ENCODE data around the gene SPIRE2.
"Not testable (repeated sequence)": the region's sequence is repeated elsewhere in the genome, so short reads cannot be mapped to it uniquely, and the experiment has no call there.

The SPIRE2 gene, protein sequence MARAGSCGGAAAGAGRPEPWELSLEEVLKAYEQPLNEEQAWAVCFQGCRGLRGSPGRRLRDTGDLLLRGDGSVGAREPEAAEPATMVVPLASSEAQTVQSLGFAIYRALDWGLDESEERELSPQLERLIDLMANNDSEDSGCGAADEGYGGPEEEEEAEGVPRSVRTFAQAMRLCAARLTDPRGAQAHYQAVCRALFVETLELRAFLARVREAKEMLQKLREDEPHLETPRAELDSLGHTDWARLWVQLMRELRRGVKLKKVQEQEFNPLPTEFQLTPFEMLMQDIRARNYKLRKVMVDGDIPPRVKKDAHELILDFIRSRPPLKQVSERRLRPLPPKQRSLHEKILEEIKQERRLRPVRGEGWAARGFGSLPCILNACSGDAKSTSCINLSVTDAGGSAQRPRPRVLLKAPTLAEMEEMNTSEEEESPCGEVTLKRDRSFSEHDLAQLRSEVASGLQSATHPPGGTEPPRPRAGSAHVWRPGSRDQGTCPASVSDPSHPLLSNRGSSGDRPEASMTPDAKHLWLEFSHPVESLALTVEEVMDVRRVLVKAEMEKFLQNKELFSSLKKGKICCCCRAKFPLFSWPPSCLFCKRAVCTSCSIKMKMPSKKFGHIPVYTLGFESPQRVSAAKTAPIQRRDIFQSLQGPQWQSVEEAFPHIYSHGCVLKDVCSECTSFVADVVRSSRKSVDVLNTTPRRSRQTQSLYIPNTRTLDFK

DNA sequence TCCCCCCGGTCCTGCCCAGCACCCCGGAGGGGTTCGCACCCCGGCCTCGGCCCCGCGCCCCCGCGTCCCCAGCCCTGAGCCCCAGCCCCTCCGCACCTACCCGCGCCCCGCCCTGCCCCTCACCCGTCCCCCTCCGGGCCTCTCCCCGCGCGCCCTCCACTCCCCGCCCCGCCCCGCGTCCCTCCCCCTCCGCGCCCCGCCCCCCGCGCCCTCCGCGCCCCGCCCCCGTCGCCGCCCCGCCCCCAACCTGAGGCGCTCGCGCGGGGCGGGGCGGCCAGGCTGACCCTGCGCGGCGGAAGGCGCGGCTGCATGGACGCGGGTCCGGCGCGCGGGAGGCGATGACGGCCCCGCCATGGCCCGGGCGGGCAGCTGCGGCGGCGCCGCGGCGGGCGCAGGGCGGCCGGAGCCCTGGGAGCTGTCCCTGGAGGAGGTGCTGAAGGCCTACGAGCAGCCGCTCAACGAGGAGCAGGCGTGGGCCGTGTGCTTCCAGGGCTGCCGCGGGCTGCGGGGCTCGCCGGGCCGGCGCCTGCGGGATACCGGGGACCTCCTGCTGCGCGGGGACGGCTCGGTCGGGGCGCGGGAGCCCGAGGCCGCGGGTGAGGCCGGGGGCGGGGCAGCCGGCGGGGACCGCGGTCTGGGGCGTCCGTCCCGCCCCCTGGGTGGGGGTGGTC lies at the start of gene SPIRE2:
Gene SPIRE2, plus strand, starts transcription at position 277 of the 671 bp plus-strand sequence. Its CDS starts 76 bp downstream, at position 353.
- peak; percentile 32 for DNase-seq

DNA sequence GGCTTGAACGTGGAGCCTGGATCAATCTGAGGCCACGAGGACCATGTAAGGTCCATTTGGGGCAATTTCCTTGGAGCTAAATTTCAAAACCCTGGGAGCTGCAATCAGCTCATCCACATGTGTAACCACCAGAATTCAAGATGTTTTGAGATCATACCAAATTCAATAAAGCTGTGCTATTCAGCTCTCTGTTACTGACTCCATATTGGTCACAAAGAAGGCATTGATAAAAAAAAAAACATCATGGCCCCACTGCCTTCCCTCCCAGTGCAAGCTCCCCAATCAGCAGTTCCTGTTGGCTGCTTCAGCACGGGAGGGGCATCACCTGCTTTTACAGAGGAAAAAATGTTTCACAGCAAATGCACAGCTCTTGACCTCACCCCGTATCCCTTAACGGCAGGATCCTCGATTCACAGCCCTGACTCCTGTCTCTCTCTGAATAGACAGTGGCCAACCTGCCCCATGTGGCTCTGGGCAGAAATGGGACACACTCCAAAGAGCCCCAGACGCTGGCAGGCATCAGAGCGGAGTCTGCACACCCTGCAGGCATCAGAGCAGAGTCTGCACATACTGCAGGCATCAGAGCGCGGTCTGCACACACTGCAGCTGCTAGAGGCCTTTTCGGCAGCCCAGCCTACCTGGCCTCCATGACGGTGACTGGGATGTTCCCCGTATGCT lies 48.9 kb upstream of the SPIRE2 start:
- DNase-seq, result no peak

DNA sequence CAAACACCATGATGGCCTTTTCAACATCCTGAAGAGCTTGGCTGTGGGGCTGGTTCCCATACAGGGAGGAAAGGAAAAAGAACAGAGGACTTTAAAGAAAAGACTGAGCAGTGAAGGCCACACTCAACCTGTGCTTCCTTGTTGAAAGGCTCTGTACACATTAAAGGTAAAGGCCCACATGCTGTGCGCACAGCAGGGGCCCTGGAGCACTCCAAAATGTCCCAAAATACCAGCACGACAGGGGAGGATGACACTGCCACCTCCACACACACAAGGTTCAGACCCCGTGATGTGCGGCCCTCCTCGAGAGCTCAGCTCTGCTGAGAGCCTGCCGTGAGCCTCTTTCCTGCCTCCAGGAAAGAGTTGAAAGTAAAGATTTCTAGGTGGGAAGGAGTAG lies 48.4 kb upstream of the SPIRE2 start:
- no peak for DNase-seq

DNA sequence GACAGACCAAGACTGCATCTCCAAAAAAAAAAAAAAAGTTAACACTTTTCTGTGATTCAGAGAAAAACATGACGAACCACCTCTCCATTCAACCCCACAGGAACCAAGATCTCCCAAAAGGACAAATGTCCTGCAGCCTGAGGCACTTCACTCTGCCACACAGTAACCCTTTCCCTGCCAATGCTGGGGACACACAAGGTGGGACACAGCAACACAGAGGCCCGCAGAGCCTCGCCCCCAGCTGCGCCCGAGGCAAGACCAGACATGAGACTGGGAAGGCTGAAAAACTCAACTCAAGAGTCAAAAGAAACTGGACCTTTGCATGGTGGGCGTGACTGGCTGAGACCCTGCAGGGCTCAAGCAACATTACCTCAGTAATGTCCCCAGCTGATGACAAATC lies 45.8 kb upstream of the SPIRE2 start:
- no peak for DNase-seq

DNA sequence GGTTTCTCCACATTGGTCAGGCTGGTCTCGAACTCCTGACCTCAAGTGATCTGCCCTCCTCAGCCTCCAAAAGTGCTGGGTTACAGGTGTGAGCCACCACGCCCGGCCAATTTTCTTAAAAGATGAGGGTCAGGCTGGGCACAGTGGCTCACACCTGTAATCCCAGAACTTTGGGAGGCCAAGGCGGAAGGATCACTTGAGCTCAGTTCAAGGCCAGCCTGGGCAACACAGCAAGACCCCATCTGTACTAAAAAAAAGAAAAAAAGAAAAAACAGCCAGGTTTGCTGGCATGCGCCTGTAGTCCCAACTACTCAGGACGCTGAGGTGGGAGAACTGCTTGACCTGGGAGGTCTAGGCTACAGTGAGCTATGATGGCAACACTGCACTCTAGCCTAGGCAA lies 44.3 kb upstream of the SPIRE2 start:
- DNase-seq, result not testable (repeated sequence)

DNA sequence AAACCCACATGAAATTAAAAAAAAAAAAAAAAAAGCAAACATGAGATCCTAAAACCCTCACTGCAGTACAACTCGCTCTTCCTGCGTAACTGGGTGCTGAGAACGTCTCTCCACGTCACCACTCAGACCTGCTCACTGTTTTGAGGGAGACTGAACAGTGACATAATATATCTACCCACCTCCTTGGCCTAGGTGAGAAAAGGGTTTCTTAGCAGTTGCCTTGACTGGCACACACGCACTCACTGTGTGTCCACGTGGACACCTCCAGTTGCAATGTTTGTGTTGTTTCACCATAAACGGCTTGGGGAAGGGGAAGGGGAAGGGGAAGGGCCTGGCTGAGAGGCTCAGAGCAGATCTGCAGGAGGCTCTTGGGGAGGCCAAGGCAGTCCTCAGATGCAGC lies 43.9 kb upstream of the SPIRE2 start:
- DNase-seq, result no peak

DNA sequence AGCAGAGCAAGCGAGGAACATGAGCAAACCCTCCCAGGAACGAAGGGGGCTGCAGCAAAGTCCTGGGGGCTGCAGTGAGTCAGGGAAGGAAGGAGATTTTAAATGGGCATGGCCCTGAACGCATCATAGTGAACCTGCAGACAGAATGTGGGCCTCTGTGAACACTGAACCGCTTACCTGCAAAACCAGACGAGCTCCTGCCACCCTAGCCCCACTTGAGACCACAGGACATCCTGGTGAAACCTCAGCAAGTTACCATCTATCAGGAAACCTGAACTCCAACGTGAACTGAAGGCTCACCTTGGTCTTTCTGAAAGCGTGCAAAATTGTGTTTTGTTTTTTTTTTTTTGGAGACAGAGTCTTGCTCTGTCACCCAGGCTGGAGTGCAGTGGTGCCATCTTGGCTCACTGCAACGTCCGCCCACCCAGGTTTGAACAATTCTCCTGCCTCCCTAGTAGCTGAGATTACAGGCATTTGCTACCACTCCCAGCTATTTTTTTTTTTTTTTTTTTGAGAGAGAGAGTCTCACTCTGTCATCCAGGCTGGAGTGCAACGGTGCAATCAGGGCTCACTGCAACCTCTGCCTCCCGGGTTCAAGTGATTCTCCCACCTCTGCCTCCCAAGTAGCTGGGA lies 42.6 kb upstream of the SPIRE2 start:
- no peak for DNase-seq

DNA sequence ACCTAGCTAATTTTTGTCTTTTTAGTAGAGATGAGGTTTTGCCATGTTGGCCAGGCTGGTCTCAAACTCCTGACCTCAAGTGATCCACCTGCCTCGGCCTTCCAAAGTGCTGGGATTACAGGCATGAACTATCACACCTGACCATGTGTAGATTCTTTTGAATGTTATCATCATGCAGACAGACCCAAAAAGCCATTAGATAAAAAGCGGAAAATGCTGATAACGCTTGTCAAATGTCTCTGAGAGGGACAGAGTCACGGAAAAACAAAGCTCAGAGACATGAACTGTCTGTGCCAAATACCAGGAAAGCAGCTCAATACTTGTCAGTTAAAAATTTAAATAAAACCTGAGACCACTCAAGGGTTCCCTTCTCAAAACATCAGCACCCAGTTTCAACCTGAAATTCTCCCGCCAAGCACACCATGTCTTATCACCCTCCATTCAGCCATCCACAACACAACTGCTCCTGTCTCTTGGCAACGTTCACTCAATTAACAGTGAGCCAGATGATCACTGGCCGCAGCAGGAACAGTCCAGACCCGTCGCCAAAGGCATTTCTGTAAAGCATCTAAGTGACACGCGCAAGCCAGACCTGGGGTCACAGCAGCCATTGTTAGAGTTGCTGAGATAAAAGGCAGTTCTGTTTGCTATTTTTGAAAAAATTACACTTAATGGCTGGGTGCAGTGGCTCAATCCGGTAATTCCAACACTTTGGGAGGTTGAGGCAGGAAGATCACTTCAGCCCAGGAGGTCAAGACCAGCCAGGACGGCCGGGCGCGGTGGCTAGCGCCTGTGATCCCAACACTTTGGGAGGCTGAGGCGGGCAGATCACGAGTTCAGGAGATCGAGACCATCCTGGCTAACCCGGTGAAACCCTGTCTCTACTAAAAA lies 41.6 kb upstream of the SPIRE2 start:
- DNase-seq, result no peak

DNA sequence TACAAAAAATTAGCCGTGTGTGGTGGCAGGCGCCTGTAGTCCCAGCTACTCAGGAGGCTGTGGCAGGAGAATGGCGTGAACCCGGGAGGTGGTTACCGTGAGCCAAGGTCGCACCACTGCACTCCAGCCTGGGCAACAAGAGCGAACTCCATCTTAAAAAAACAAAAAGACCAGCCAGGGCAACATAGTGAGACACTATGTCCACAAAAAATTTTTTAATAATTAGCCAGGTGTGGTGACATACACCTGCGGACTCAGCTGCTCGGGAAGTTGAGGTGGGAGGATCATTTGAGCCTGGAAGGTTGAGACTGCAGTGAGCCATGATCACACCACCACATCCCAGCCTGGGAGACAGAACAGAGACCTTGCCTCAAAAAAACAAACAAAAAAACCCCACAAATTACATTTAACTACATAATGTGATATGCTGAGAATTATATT lies 40.9 kb upstream of the SPIRE2 start:
- DNase-seq, result no peak

DNA sequence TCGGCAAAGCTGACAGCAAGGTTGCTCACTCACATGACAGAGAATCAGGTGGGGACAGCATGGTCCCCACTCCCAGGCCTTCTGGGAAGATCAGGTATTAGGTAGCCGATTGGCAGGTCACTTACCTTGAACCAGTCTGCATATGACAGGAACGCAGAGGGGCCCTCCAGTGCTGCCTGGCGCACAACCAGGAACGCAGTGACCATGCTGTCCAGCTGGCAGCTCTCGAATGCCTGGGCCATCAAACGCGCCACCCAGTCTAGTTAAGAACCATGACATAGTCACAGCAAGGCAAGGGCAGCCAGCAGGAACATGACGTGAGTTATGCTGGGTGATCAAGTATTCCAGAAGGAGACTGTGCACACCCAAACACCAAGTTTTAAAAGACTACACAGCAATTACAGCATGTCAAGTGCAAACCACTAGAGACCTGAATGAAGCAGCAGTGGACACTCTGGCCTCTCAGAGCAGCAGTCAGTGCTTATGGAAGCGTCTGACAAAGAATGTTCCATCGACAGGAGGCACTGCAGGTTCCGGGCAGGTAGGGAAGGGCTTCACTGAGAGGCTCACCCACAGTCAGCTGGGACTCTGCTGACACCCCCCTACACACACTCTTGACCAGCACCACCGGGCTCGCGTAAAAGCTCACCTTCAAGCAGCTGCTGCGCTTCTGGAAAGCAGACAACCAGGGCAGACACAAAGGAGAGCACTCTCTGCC lies 36.8 kb upstream of the SPIRE2 start:
- DNase-seq, result no peak

DNA sequence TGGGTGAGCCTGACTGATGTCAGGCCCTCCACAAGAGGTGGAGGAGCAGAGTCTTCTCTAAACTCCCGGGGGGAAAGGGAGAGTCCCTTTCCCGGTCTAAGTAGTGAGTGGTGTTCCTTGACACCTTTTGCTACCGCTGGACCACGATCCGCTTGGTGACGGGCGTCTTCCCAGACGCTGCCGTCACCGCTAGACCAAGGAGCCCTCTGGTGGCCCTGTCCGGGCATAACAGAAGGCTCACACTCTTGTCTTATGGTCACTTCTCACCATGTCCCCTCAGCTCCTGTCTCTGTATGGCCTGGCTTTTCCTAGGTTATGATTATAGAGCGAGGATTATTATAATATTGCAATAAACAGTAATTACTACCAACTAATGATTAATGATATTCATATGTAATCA lies 35.2 kb upstream of the SPIRE2 start:
- DNase-seq, result not testable (repeated sequence)

DNA sequence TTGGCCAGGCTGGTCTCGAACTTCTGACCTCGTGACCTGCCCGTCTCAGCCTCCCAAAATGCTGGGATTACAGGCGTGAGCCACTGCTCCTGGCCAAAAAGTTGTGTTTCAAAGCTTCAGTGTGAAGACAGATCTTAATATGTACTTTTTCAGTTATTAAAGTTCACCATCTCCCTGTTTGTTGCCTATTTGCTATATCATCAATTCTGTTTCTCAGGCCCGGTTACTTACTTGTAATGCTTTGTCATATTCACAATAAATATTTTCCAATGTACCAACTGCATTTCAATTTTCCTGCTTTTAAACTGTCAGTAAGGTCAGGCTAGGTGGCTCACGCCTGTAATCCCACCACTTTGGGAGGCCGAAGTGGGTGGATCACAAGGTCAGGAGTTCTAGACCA lies 34.3 kb upstream of the SPIRE2 start:
- no peak for DNase-seq

DNA sequence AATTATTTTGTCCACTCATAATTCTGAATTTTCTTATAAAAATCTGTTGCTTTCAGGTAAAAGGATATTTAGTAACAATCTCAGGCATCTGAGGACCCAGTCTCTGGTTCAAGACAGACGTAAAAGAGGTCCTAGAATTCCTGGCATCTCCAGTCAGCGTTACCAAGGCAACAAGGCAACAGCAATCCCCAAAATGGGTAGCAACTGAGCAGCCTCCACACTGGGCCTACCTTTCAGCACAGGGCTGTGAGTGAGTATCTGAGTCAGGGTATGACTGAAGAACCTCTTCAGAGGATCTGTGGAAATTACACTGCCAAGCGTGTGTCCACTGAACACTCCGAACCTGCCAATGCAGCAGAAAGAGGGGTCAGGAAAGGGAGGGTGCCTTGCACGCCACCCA lies 32.6 kb upstream of the SPIRE2 start:
- no peak for DNase-seq

DNA sequence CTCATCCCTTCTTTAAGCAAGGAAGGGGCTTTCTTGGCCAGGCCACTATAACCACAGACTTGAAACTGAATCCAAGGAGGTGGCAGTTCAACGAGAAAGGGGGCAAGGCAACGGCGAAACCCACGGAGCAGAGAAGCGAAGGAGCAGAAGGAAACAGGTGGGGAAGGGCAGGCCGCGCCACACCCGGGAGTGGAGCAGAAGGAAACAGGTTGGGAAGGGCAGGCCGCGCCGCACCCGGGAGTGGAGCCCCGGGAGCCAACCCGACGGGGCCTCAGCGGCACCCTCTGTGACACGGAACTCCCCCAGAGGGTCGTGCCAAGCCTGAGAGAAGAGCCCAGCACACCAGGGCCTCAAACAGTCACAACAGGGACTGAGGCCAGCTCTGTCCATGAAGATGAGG lies 32.2 kb upstream of the SPIRE2 start:
- DNase-seq, result no peak

DNA sequence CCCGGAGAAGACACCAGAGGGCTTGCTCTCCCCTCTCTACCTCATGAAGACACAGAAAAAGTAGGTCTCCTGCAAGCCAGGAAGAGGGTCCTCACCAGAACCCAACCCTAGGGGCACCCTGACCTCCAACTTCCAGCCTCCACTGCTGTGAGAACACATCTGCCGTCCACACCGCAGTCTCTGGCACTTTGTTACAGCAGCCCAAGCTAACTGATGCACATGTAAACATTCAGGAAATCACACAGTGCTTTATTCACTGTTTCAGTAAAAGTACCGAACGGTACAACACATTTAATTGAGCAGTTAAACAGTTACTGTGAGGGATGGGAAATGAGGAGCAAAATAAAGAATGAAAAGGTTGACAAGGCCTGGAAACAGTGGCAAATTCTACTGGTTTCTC lies 30.1 kb upstream of the SPIRE2 start:
- no peak for DNase-seq

DNA sequence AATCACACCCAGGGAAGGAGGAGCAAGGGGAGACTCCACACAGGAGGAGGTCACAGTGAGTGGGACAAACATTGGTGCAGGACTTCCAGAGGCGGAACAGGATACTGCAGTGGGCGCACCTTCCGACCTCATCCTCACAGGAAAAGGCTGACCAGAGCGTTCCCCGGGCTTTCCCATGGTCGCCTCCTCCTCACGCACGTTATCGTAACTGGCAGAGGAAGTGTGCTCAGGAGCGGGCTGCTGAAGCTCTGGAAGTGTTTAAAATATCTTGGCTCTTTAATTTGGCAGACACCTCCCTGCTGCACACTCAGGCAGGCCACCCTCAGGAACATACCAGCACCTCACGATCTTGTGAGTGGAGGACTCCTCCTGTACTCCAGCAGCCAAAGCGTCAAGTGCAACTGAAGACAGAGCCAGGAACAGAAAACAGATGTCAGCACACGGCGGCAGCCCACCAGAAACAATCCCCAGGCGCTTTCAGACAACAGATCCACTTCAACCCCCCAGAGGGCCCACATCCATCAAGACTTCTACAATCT lies 29.4 kb upstream of the SPIRE2 start:
- DNase-seq, result no peak

DNA sequence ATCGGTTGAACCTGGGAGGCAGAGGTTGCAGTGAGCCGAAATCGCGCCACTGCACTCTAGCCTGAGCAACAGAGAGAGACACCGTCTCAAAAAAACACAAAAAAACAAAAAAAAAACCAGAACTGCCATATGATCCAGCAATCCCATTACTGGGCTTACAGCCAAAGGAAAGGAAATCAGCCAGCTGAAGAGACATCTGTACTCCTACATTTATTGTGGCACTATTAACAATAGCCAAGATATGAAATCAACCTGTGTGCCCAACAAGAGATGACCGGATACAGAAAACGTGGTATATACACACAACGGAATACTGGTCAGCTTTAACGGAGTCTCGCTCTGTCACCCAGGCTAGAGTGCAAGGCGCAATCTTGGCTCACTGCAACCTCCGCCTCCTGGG lies 26.5 kb upstream of the SPIRE2 start:
- no peak for DNase-seq

DNA sequence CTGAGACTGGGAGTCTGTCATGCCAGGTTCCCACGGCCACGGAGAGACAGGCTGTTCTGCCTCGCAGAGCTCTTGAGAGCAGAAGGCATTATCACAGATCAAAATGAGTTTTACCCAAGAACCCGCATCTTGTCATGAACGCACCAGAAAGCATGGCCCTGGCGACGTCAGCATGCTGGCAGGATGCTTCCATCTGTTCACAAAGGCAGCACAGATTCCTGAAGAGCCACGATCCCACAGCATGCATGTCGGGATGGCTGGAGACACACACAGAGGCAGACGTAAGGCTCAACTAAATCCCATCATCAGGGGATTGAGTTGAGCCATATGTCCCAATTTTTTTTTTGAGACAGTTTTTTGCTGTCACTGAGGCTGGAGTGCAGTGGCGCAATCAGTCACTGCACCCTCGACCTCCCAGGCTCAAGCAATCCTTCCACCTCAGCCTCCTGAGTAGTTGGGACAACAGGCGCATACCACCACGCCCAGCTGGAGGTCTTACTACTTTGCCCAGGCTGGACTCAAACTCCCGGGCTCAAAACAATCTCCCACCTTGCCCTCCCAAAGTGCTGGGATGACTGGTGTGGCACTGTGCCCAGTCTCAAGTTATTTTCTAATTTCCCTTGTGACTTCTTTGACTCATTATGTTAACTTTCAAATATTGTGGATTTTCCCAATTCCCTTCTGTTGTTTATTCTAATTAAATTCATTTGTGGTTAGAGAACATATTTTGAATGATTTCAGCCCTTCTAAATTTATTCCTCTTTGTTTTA lies 23.0 kb upstream of the SPIRE2 start:
- DNase-seq, result no peak

DNA sequence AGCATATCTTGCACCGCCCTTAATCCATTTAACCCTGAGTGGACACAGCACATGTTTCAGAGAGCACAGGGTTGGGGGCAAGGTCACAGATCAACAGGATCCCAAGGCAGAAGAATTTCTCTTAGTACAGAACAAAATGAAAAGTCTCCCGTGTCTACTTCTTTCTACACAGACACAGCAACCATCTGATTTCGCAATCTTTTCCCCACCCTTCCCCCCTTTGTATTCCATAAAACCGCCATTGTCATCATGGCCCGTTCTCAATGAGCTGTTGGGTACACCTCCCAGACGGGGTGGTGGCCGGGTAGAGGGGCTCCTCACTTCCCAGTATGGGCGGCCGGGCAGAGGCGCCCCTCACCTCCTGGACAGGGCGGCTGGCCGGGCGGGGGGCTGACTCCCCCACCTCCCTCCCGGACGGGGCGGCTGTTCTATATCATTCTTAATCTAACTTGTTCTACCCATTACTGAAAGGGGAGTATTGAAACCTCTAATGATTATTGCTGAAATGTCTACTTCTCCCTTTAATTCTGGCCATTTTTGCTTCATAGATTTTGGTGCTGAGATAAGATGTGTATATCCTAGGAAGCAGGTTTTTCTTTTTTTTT lies 21.6 kb upstream of the SPIRE2 start:
- DNase-seq, result not testable (repeated sequence)

Measured in GDM1 (cell line).